Measurements from ENCODE around the gene MCHR1. TPM values are rescaled to one million over a fixed set of nuclear protein-coding genes. Genes with fewer than 3 reads are reported as not detected.
"Not testable (repeated sequence)": the region's sequence is repeated elsewhere in the genome, so short reads cannot be mapped to it uniquely, and the experiment has no call there.

MCHR1 gene
- total RNA-seq, 3 donors from 2014 or later, result not detected

GRCh38 chr22:40720156-40720537, 40.9 kb downstream of the MCHR1 start:
- not testable (repeated sequence) for H3K36me3 Mint-ChIP-seq (ENCODE audit: insufficient read depth); ATAC-seq; H3K4me3 Mint-ChIP-seq; H3K9me3 Mint-ChIP-seq; DNase-seq; H3K27me3 Mint-ChIP-seq (ENCODE audit: low read depth)
- peaks cover 12% of the 10 kb centered on the region for H3K4me1 Mint-ChIP-seq (ENCODE audit: low read depth)

- Mint-ChIP-seq H3K36me3 (ENCODE audit: insufficient read depth) (no peaks in the 10 kb centered on the region), H3K27me3 (ENCODE audit: low read depth) (no peaks in the 10 kb centered on the region), H3K4me1 (ENCODE audit: low read depth) (peaks cover 12% of the 10 kb centered on the region), H3K9me3 (no peaks in the 10 kb centered on the region), H3K4me3 (no peak overlapping the region)
- no peak for DNase-seq
- no peak for ATAC-seq
Measured at GRCh38 chr22:40720538-40721256, 41.4 kb downstream of the MCHR1 start.

GRCh38 chr22:40721266-40721665, 42.0 kb downstream of the MCHR1 start:
- H3K4me1 Mint-ChIP-seq (ENCODE audit: low read depth), result peaks cover 12% of the 10 kb centered on the region
- no peaks in the 10 kb centered on the region for H3K36me3 Mint-ChIP-seq (ENCODE audit: insufficient read depth)
- ATAC-seq, result no peak

GRCh38 chr22:40723396-40723933, 44.2 kb downstream of the MCHR1 start:
- Mint-ChIP-seq H3K9me3 (no peaks in the 10 kb centered on the region), H3K36me3 (ENCODE audit: insufficient read depth) (no peaks in the 10 kb centered on the region)
- ATAC-seq, result no peak

More at GRCh38 chr22:40721266-40721665, 42.0 kb downstream of the MCHR1 start:
- H3K9me3 Mint-ChIP-seq, result no peaks in the 10 kb centered on the region
- H3K27me3 Mint-ChIP-seq (ENCODE audit: low read depth), result no peaks in the 10 kb centered on the region
- no peak overlapping the region for H3K4me3 Mint-ChIP-seq
- no peak for DNase-seq

GRCh38 chr22:40726514-40726913, 47.2 kb downstream of the MCHR1 start:
- Mint-ChIP-seq H3K4me3 (peak overlapping the region; percentile 57), H3K27me3 (ENCODE audit: low read depth) (no peaks in the 10 kb centered on the region), H3K36me3 (ENCODE audit: insufficient read depth) (no peaks in the 10 kb centered on the region), H3K4me1 (ENCODE audit: low read depth) (peaks cover 39% of the 10 kb centered on the region), H3K9me3 (no peaks in the 10 kb centered on the region)
- DNase-seq (no peak), ATAC-seq (peak; percentile 78)

More at GRCh38 chr22:40723396-40723933, 44.2 kb downstream of the MCHR1 start:
- H3K27me3 Mint-ChIP-seq (ENCODE audit: low read depth), result no peaks in the 10 kb centered on the region
- peaks cover 24% of the 10 kb centered on the region for H3K4me1 Mint-ChIP-seq (ENCODE audit: low read depth)
- no peak for DNase-seq
- peak overlapping the region; percentile 27 for H3K4me3 Mint-ChIP-seq

GRCh38 chr22:40727070-40727963, 48.0 kb downstream of the MCHR1 start:
- H3K36me3 Mint-ChIP-seq (ENCODE audit: insufficient read depth), result no peaks in the 10 kb centered on the region
- H3K4me1 Mint-ChIP-seq (ENCODE audit: low read depth), result peaks cover 44% of the 10 kb centered on the region
- no peaks in the 10 kb centered on the region for H3K27me3 Mint-ChIP-seq (ENCODE audit: low read depth)
- ATAC-seq (peak; percentile 29 to 36), DNase-seq (no peak)
- peak overlapping the region; percentile 40 for H3K4me3 Mint-ChIP-seq
- no peaks in the 10 kb centered on the region for H3K9me3 Mint-ChIP-seq

- H3K9me3 Mint-ChIP-seq, result no peaks in the 10 kb centered on the region
- H3K36me3 Mint-ChIP-seq (ENCODE audit: insufficient read depth), result no peaks in the 10 kb centered on the region
- H3K4me3 Mint-ChIP-seq, result peak overlapping the region; percentile 22
- DNase-seq, result no peak
- no peaks in the 10 kb centered on the region for H3K27me3 Mint-ChIP-seq (ENCODE audit: low read depth)
- ATAC-seq, result no peak
- peaks cover 52% of the 10 kb centered on the region for H3K4me1 Mint-ChIP-seq (ENCODE audit: low read depth)
Measured at GRCh38 chr22:40727964-40728615, 48.8 kb downstream of the MCHR1 start.

GRCh38 chr22:40728731-40729189, 49.5 kb downstream of the MCHR1 start:
- DNase-seq (peak; percentile 45), ATAC-seq (peak; percentile 26 to 51)
- H3K36me3 Mint-ChIP-seq (ENCODE audit: insufficient read depth), result no peaks in the 10 kb centered on the region
- peak overlapping the region; percentile 22 for H3K4me3 Mint-ChIP-seq
- peaks cover 49% of the 10 kb centered on the region for H3K4me1 Mint-ChIP-seq (ENCODE audit: low read depth)
- no peaks in the 10 kb centered on the region for H3K9me3 Mint-ChIP-seq
- H3K27me3 Mint-ChIP-seq (ENCODE audit: low read depth), result no peaks in the 10 kb centered on the region

- ATAC-seq (no peak), DNase-seq (no peak)
- Mint-ChIP-seq H3K36me3 (ENCODE audit: insufficient read depth) (no peaks in the 10 kb centered on the region), H3K27me3 (ENCODE audit: low read depth) (no peaks in the 10 kb centered on the region), H3K9me3 (no peaks in the 10 kb centered on the region), H3K4me1 (ENCODE audit: low read depth) (peaks cover 49% of the 10 kb centered on the region), H3K4me3 (no peak overlapping the region)
Measured at GRCh38 chr22:40729284-40729683, 50.0 kb downstream of the MCHR1 start.

Other genes with a start within 250 kb of the MCHR1 start
- gene MRTFA, start 42.8 kb upstream of the MCHR1 start, total RNA-seq, result 10 to 100 TPM; 35.3 to 42.2 (median 38.2) TPM
- gene SLC25A17, start 139.9 kb downstream of the MCHR1 start, total RNA-seq, result 10 to 100 TPM; 30.1 to 38.4 (median 31.6) TPM
- gene ST13, start 177.2 kb downstream of the MCHR1 start, total RNA-seq, result 100 to 1,000 TPM; 243 to 270 (median 253) TPM
- 10 to 100 TPM; 16.7 to 24.7 (median 22.3) TPM for gene XPNPEP3, start 177.7 kb downstream of the MCHR1 start, total RNA-seq
- gene DNAJB7, start 182.6 kb downstream of the MCHR1 start, total RNA-seq, result not detected